ENCODE results near the gene ALOX12. TPM values are rescaled to one million over a fixed set of nuclear protein-coding genes. Genes with fewer than 3 reads are reported as not detected.

The ALOX12 gene
- total RNA-seq, 1 experiment from 2014 or later = not detected

- POLR2A ChIA-PET = no interaction called here
- Histone ChIP-seq H3K9me2 (ENCODE audit: insufficient read depth) (no peaks in the 10 kb centered on the region), H3K27me3 (ENCODE audit: insufficient read depth, low read length) (no peaks in the 10 kb centered on the region), H3K4me1 (ENCODE audit: control insufficient read depth in 1 of 2, insufficient read depth in 2 of 2, low read length in 2 of 2) (no peaks in the 10 kb centered on the region), H4K20me1 (ENCODE audit: insufficient read depth) (no peaks in the 10 kb centered on the region), H3K9ac (ENCODE audit: low read length) (no peak overlapping the region), H3K27ac (ENCODE audit: low read depth, low read length) (no peak overlapping the region), H3K36me3 (ENCODE audit: control insufficient read depth in 1 of 2, insufficient read depth in 2 of 2, low read length in 2 of 2) (no peaks in the 10 kb centered on the region; a peak in 1 of 4 replicates), H3K4me2 (ENCODE audit: low read length) (no peak overlapping the region), H2AFZ (ENCODE audit: low read depth, low read length, poor library complexity, severe bottlenecking) (no peak overlapping the region), H3K9me3 (ENCODE audit: control insufficient read depth in 1 of 2, insufficient read depth in 1 of 2, low read depth in 1 of 2, low read length in 2 of 2) (no peaks in the 10 kb centered on the region), H3K79me2 (ENCODE audit: insufficient read depth, low read length) (no peaks in the 10 kb centered on the region), H3K4me3 (replicated peaks in 1 of 2; ENCODE audit: low read depth in 1 of 2, low read length in 2 of 2) (no peak overlapping the region)
- CTCF ChIA-PET = no interaction called here
- intact Hi-C loops (cut with micrococcal nuclease) = no loop called here
- ATAC-seq (no peak), DNase-seq (ENCODE audit: low read depth, low spot score) (no peak)
- no peak for TF ChIP-seq CTCF (IDR thresholded peaks at IDR 0.05 in 2 of 3, conservative IDR thresholded peaks at IDR 0.05 in 1 of 3; ENCODE audit: borderline replicate concordance in 1 of 3, insufficient read depth in 1 of 3, low read depth in 2 of 3, low read length in 2 of 3)
- no peak for TF ChIP-seq JUND (IDR thresholded peaks at IDR 0.05)
- TF ChIP-seq CBX3 (IDR thresholded peaks at IDR 0.05; ENCODE audit: low read depth) = no peak
- no peak for TF ChIP-seq YY1 (IDR thresholded peaks at IDR 0.05; ENCODE audit: extremely low read depth, insufficient replicate concordance, low read depth, low read length)
- no peak for TF ChIP-seq SIN3A (IDR thresholded peaks at IDR 0.05; ENCODE audit: low read depth)
- TF ChIP-seq RAD21 (IDR thresholded peaks at IDR 0.05; ENCODE audit: low read depth) = no peak
- no peak for TF ChIP-seq ZBTB33 (IDR thresholded peaks at IDR 0.05; ENCODE audit: extremely low read depth, insufficient replicate concordance, low read length)
- no peak for TF ChIP-seq ATF3 (IDR thresholded peaks at IDR 0.05)
- TF ChIP-seq SP1 (IDR thresholded peaks at IDR 0.05; ENCODE audit: low read depth) = no peak
- no peak for TF ChIP-seq ZFX (IDR thresholded peaks at IDR 0.05)
- TF ChIP-seq EGR1 (IDR thresholded peaks at IDR 0.05; ENCODE audit: low read depth) = no peak
- no peak for TF ChIP-seq TCF7L2 (IDR thresholded peaks at IDR 0.05; ENCODE audit: borderline replicate concordance, extremely low read depth, insufficient read depth, insufficient read length)
- no peak for TF ChIP-seq EZH2 (IDR thresholded peaks at IDR 0.05)
- no peak for TF ChIP-seq POLR2A (IDR thresholded peaks at IDR 0.05; ENCODE audit: borderline replicate concordance, extremely low read depth, insufficient read depth, insufficient read length)
- TF ChIP-seq ZNF274 (IDR thresholded peaks at IDR 0.05; ENCODE audit: low read depth, low read length) = no peak
- TF ChIP-seq EZH2phosphoT487 (IDR thresholded peaks at IDR 0.05; ENCODE audit: borderline replicate concordance) = no peak
- no peak for TF ChIP-seq ELF1 (IDR thresholded peaks at IDR 0.05; ENCODE audit: borderline replicate concordance, low read depth)
- TF ChIP-seq FOSL1 (IDR thresholded peaks at IDR 0.05; ENCODE audit: low read depth) = no peak
- no peak for TF ChIP-seq REST (IDR thresholded peaks at IDR 0.05; ENCODE audit: low read depth)
- BruUV-seq (replicated peaks) = no TSS peak
- RAD21 ChIA-PET (ENCODE audit: low non-redundant PET in 1 of 2, low total read pairs in 2 of 2, uncharacterized antibody in 2 of 2, unreplicated experiment in 2 of 2) = no interaction called here
Measured at GRCh38 chr17:6948562-6948961, 47.3 kb upstream of the ALOX12 start.

All from HCT116 (cell line).